CD14-positive monocyte (primary cell): ENCODE measurements around the gene EBP. TPM values are rescaled to one million over a fixed set of nuclear protein-coding genes. Genes with fewer than 3 reads are reported as not detected.
A peak's percentile ranks its signal among the peaks of the same experiment; 100 is the strongest.

Experiments
- DNase-seq, 3 donors: peaks; one replicate each; pipeline ENCODE4 v3.0.0-alpha.2; 2011 to 2022
- H2AFZ ChIP-seq: 2 replicates; pipeline ENCODE4 v1.6.0; 2012; ENCODE audit warnings: mild to moderate bottlenecking, low read depth, low read length, inconsistent platforms; ENCODE audit not compliant: insufficient read depth, poor library complexity, severe bottlenecking
- H3K27ac ChIP-seq, 2 donors: 1 replicate in 1 of 2; 2 replicates in 1 of 2; pipeline ENCODE4 v1.5.1; 2012 to 2013; ENCODE audit warnings: low read length in 2 of 2, control low read depth in 1 of 2, inconsistent platforms in 1 of 2, low read depth in 1 of 2, mild to moderate bottlenecking in 1 of 2
- H3K27me3 ChIP-seq, 2 donors: one replicate each; pipeline versions ENCODE4 v1.6.0 to v1.6.1; 2011 to 2013; ENCODE audit warnings: low read length in 2 of 2; ENCODE audit not compliant: control insufficient read depth in 2 of 2, insufficient read depth in 2 of 2
- H3K36me3 ChIP-seq, 2 donors: replicated peaks in 1 of 2; 1 replicate in 1 of 2; 2 replicates in 1 of 2; pipeline versions ENCODE4 v1.5.1 to v1.6.1; 2012 to 2013; ENCODE audit warnings: low read length in 2 of 2, control low read depth in 1 of 2, inconsistent platforms in 1 of 2, mild to moderate bottlenecking in 1 of 2; ENCODE audit not compliant: insufficient read depth in 2 of 2, control insufficient read depth in 1 of 2
- H3K4me1 ChIP-seq, 2 donors: 1 replicate in 1 of 2; 2 replicates in 1 of 2; pipeline versions ENCODE4 v1.5.1 to v1.6.1; 2012 to 2013; ENCODE audit warnings: low read length in 2 of 2, control low read depth in 1 of 2, inconsistent platforms in 1 of 2, mild to moderate bottlenecking in 1 of 2, moderate library complexity in 1 of 2; ENCODE audit not compliant: insufficient read depth in 2 of 2, control insufficient read depth in 1 of 2
- H3K4me2 ChIP-seq: replicated peaks from 2 replicates; pipeline ENCODE3; 2012; ENCODE audit warnings: low read length, moderate library complexity, mild to moderate bottlenecking; ENCODE audit not compliant: poor library complexity, severe bottlenecking; ENCODE audit errors: extremely low read depth
- H3K4me3 ChIP-seq, 3 experiments: fragments of 200-600 bp in 1 of 3; sonication (generic) in 1 of 3; replicated peaks in 1 of 3; 1 replicate in 2 of 3; 2 replicates in 1 of 3; pipeline ENCODE4 v1.5.1; 2011 to 2013; ENCODE audit warnings: low read length in 3 of 3, mild to moderate bottlenecking in 3 of 3, control low read depth in 2 of 3, low read depth in 2 of 3, inconsistent platforms in 1 of 3, moderate library complexity in 1 of 3
- H3K79me2 ChIP-seq: 2 replicates; pipeline ENCODE4 v1.6.0; 2012; ENCODE audit warnings: mild to moderate bottlenecking, control low read depth, inconsistent platforms, low read length, moderate library complexity; ENCODE audit not compliant: insufficient read depth
- H3K9ac ChIP-seq: 2 replicates; pipeline ENCODE4 v1.6.0; 2017; ENCODE audit warnings: low read length, mild to moderate bottlenecking; ENCODE audit not compliant: insufficient read depth, poor library complexity, severe bottlenecking
- H3K9me3 ChIP-seq, 2 donors: replicated peaks in 1 of 2; 1 replicate in 1 of 2; 2 replicates in 1 of 2; pipeline versions ENCODE4 v1.5.1 to v1.6.1; 2012 to 2013; ENCODE audit warnings: low read length in 2 of 2, control low read depth in 1 of 2; ENCODE audit not compliant: control insufficient read depth in 1 of 2, insufficient read depth in 1 of 2
- H4K20me1 ChIP-seq: 2 replicates; pipeline ENCODE4 v1.6.0; 2012; ENCODE audit warnings: mild to moderate bottlenecking, low read length, control low read depth, moderate library complexity; ENCODE audit not compliant: insufficient read depth
- H3K27ac Mint-ChIP-seq, 7 donors: one replicate each; pipeline ENCODE4 v1.8.0; 2020; ENCODE audit warnings: mild to moderate bottlenecking in 7 of 7, mixed read lengths in 7 of 7, moderate library complexity in 6 of 7, inconsistent platforms in 2 of 7
- H3K27me3 Mint-ChIP-seq, 3 donors: one replicate each; pipeline ENCODE4 v1.8.0; 2021 to 2022; ENCODE audit warnings: low read depth in 3 of 3, mild to moderate bottlenecking in 3 of 3, mixed read lengths in 3 of 3, moderate library complexity in 3 of 3, inconsistent platforms in 1 of 3
- H3K36me3 Mint-ChIP-seq, 2 donors: one replicate each; pipeline ENCODE4 v1.8.0; 2020; ENCODE audit warnings: mixed read lengths in 2 of 2, inconsistent platforms in 1 of 2, mild to moderate bottlenecking in 1 of 2
- H3K4me1 Mint-ChIP-seq: one replicate; pipeline ENCODE4 v1.8.0; 2020; ENCODE audit warnings: mild to moderate bottlenecking, mixed read lengths
- H3K4me3 Mint-ChIP-seq, 2 donors: one replicate each; pipeline ENCODE4 v1.8.0; 2020; ENCODE audit warnings: mild to moderate bottlenecking in 2 of 2, mixed read lengths in 2 of 2, moderate library complexity in 1 of 2
- H3K9me3 Mint-ChIP-seq, 7 donors: one replicate each; pipeline ENCODE4 v1.8.0; 2020 to 2022; ENCODE audit warnings: mixed read lengths in 7 of 7, mild to moderate bottlenecking in 6 of 7, moderate library complexity in 6 of 7, inconsistent platforms in 2 of 7
- WGBS: methylation state at CpG from one replicate; pipeline ENCODE4 v1.1.5; 2013; ENCODE audit warnings: missing lambda C conversion rate; ENCODE audit not compliant: insufficient coverage; 5-methylcytosine and 5-hydroxymethylcytosine counted together
- intact Hi-C, 2 donors: fragments of 100-400 bp; cut with micrococcal nuclease; formaldehyde crosslinking; loops; one replicate each; pipeline versions ENCODE4 v1.15.0 to v1.15.1; 2023
- polyA plus RNA-seq, 3 donors: library from polyadenylated mRNA; depleted of rRNA in 1 of 3; unstranded in 2 of 3; stranded (reverse) in 1 of 3; fragments of 300-500 nt in 2 of 3; fragments of >200 nt in 1 of 3; fragmentation: Illumina TruSeq in 2 of 3; gene quantifications; 1 replicate in 2 of 3; 2 replicates in 1 of 3; pipeline ENCODE4 v1.2.3, GENCODE V29; 2012 to 2021
- TF ChIP-seq, protein P1 (sequence below): fragments of 200-600 bp; IDR thresholded peaks from one replicate; pipeline ENCODE4 v1.8.0; 2022; ENCODE audit warnings: antibody characterized with exemption, mild to moderate bottlenecking

EBP gene
- polyA plus RNA-seq, 3 donors = 47.2 to 59.5 (median 47.4) TPM

DNA sequence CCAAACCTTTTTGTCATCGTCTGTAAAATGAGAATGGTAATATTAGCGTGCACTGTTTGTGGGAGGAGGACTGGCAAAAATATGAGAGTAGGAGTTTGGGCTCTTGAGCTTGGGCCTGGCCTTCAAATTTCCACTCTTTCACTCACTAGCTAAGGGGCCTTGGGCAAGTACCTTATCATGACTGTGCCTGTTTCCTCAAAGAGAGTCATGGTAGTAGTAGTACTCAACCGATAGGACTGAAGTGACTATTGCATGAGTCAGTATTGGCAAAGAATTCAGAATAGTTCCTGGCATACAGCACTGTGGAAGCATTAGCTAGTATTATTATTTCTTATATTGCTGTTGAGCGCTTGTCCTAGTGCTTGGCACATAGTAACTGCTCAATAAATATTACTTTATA is 36.7 kb downstream of the EBP start:
- Mint-ChIP-seq H3K27ac (peak overlapping the region in 1 of 7 donors; percentile 63), H3K9me3 (peaks cover 0 to 4% (median 0%) of the 10 kb centered on the region in 7 donors), H3K36me3 (peaks cover 49 to 56% of the 10 kb centered on the region in 2 donors), H3K27me3 (peaks cover 0 to 11% (median 0%) of the 10 kb centered on the region in 3 donors), H3K4me1 (no peaks in the 10 kb centered on the region), H3K4me3 (no peak overlapping the region)
- H4K20me1 ChIP-seq = no peaks in the 10 kb centered on the region
- WGBS = no CpG with 5 or more reads among the region's 4 CpGs
- H3K4me1 ChIP-seq = no peaks in the 10 kb centered on the region
- intact Hi-C loops = no loop called here
- H3K36me3 ChIP-seq = peaks cover 34 to 63% of the 10 kb centered on the region in 2 donors
- no peak overlapping the region for H3K9ac ChIP-seq
- no peaks in the 10 kb centered on the region for H3K9me3 ChIP-seq
- H3K4me2 ChIP-seq = no peak overlapping the region
- no peaks in the 10 kb centered on the region for H3K27me3 ChIP-seq
- H3K27ac ChIP-seq = no peak overlapping the region
- peak in 1 of 3 donors; percentile 11 for DNase-seq
- H2AFZ ChIP-seq = no peak overlapping the region
- TF ChIP-seq, protein P1, sequence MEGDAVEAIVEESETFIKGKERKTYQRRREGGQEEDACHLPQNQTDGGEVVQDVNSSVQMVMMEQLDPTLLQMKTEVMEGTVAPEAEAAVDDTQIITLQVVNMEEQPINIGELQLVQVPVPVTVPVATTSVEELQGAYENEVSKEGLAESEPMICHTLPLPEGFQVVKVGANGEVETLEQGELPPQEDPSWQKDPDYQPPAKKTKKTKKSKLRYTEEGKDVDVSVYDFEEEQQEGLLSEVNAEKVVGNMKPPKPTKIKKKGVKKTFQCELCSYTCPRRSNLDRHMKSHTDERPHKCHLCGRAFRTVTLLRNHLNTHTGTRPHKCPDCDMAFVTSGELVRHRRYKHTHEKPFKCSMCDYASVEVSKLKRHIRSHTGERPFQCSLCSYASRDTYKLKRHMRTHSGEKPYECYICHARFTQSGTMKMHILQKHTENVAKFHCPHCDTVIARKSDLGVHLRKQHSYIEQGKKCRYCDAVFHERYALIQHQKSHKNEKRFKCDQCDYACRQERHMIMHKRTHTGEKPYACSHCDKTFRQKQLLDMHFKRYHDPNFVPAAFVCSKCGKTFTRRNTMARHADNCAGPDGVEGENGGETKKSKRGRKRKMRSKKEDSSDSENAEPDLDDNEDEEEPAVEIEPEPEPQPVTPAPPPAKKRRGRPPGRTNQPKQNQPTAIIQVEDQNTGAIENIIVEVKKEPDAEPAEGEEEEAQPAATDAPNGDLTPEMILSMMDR = no peak
- no peak overlapping the region for H3K4me3 ChIP-seq
- no peaks in the 10 kb centered on the region for H3K79me2 ChIP-seq

DNA sequence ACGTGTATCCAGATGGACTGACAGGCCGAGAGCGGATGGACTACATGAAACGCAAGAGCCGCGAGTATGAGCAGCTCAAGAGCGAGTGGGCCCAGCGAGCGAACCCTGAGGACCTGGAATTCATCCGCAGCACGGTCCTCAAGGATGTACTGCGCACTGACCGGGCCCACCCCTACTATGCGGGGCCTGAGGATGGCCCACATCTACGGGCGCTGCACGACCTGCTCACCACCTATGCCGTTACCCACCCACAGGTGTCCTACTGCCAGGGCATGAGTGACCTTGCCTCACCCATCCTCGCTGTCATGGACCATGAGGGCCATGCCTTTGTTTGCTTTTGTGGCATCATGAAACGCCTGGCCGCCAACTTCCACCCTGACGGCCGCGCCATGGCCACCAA is 38.0 kb downstream of the EBP start:
- Histone ChIP-seq H3K27ac (no peak overlapping the region), H3K27me3 (no peaks in the 10 kb centered on the region), H3K9ac (no peak overlapping the region), H3K79me2 (no peaks in the 10 kb centered on the region), H4K20me1 (no peaks in the 10 kb centered on the region), H3K9me3 (no peaks in the 10 kb centered on the region), H3K4me3 (no peak overlapping the region), H2AFZ (no peak overlapping the region), H3K4me1 (no peaks in the 10 kb centered on the region), H3K36me3 (peaks cover 38 to 60% of the 10 kb centered on the region in 2 donors), H3K4me2 (no peak overlapping the region)
- Mint-ChIP-seq H3K27me3 (peaks cover 0 to 8% (median 0%) of the 10 kb centered on the region in 3 donors), H3K9me3 (peaks cover 0 to 4% (median 2%) of the 10 kb centered on the region in 7 donors), H3K36me3 (peaks cover 51 to 54% of the 10 kb centered on the region in 2 donors), H3K4me1 (no peaks in the 10 kb centered on the region), H3K4me3 (no peak overlapping the region), H3K27ac (no peak overlapping the region)
- no peak for DNase-seq
- intact Hi-C loops = no loop called here
- WGBS = 100% methylated on average over 4 of the region's 24 CpGs
- TF ChIP-seq, protein P1 = no peak
